Measurements from ENCODE around the gene ARHGAP11A. TPM values are rescaled to one million over a fixed set of nuclear protein-coding genes. Genes with fewer than 3 reads are reported as not detected.

Gene ARHGAP11A
- total RNA-seq, 3 donors from 2014 or later: 1.8 to 2.9 (median 2.0) TPM

DNA sequence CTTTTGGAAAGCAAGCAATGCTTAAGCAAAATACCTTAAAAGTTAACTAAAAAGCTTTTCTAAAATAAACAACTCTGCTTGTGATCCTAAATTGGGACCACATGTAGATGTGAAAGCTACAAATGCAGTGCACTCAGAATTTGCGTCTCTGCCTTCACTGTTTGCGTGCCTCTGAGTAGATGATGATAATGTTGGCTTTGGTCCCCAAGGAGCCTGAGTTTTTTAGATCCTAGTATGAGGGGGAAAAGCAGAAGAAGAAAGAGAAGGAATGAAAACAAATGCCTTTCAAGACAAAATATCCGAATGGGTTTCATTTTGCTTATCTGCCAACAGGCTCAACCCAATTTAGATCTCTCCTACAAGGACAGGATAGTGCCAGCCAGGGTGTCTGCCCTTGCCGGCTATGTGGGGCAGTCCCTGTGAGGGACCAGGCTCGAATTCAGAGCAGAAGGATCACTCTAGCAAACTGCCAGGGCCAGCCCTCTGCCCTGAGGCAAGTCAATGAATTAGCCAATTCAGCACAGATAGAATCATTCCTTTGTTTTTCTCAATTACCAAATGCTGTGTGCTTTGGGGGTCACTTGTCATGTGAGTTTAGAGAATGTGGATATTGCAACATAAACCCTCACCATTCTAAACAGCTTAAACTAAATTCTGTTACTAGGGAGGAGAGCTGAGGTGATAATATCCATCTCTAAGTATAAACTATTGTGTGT lies 54.8 kb downstream of the ARHGAP11A start:
- TF ChIP-seq POLR2AphosphoS5 (IDR thresholded peaks at IDR 0.05): peak in 2 of 3 donors; percentile 43 to 53
- TF ChIP-seq, protein P1, sequence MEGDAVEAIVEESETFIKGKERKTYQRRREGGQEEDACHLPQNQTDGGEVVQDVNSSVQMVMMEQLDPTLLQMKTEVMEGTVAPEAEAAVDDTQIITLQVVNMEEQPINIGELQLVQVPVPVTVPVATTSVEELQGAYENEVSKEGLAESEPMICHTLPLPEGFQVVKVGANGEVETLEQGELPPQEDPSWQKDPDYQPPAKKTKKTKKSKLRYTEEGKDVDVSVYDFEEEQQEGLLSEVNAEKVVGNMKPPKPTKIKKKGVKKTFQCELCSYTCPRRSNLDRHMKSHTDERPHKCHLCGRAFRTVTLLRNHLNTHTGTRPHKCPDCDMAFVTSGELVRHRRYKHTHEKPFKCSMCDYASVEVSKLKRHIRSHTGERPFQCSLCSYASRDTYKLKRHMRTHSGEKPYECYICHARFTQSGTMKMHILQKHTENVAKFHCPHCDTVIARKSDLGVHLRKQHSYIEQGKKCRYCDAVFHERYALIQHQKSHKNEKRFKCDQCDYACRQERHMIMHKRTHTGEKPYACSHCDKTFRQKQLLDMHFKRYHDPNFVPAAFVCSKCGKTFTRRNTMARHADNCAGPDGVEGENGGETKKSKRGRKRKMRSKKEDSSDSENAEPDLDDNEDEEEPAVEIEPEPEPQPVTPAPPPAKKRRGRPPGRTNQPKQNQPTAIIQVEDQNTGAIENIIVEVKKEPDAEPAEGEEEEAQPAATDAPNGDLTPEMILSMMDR (IDR thresholded peaks at IDR 0.05): no peak
- H3K9me3 ChIP-seq: no peaks in the 10 kb centered on the region
- peak in 1 of 2 donors; percentile 79 for DNase-seq (ENCODE audit: low spot score in 2 of 2)
- no peaks in the 10 kb centered on the region for H3K27me3 ChIP-seq
- H3K27ac ChIP-seq: peak overlapping the region; percentile 76 to 86
- peak overlapping the region in 1 of 3 donors; percentile 36 for H3K4me3 ChIP-seq
- H3K36me3 ChIP-seq: no peaks in the 10 kb centered on the region
- H3K4me1 ChIP-seq: no peaks in the 10 kb centered on the region
- intact Hi-C loops (cut with DNase I; ENCODE audit: low total_unique reads): loop anchor here (5.0 kb wide), 1 partner anchor 1027 kb away; no protein-coding TSS in a partner anchor

DNA sequence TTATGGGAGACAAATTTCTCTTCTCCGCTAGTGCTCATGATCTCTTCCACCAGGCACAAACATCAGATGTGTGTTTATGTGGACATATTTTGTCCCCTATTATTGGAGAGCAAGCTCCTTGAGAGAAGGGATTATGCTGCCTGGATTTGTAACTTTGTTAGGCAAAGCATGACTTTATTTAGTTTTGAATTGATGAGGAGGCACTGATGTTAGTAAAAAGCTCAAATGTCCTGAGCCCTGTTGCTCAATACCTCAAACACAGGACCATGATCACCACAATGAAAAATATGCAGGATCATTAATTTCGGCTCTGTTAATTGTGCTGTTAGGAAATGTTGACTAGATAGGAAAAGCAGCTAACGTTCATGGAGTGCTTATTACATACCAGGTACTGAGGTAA lies 55.3 kb downstream of the ARHGAP11A start:
- intact Hi-C loops (cut with DNase I; ENCODE audit: low total_unique reads): no loop called here
- no peak for DNase-seq (ENCODE audit: low spot score in 2 of 2)

DNA sequence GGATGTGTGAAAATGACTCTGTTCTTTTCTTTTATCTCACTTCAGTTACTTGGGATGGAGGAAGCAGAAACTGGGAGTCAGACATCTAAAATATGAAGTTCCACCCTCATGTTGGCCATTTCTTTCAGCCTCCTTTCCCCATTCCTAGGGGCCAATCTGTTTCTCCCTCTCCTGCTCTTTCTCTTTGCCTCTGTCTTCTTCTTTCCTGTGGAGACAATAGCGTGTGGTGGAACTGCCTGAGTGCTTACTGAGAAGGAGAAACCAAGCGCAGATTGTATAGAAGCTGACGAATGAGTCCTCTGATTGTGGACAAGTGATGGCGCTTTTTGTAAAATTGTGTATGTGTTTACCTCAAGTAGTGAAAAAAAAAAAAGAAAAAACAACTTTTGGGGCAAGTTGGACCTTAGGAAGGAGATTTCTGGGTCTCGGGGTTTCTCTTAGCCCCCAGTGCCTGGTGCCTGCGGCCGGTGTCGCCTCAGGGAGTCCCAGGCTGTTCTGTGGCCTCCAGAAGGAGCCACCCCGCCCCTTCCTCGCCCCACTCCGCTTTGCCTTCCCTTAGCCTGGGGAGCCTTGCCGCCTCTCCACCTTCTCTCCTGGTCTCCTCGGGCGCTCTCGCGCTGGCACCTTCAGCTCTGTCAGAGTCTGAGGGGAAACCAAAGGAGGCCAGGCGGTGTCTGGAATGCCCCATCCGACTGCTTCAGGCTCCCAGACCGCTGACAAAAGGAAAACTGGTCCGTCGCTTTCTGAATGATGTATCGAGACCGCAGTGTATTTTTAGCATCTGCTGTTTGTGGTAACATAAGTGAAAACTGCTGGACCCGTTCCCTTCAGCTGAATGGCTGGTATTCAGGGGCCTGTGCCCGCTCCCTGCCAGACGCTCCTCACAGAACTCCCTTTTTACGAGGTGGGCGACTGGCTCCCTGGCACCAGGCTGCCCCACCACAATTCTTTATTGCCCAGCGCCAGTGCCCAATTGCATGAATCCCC lies 56.3 kb downstream of the ARHGAP11A start:
- DNase-seq (ENCODE audit: low spot score in 2 of 2): no peak
- Histone ChIP-seq H3K27me3 (no peaks in the 10 kb centered on the region), H3K4me3 (no peak overlapping the region), H3K4me1 (peaks cover 0 to 3% of the 10 kb centered on the region in 2 donors), H3K27ac (peak overlapping the region; percentile 76 to 86), H3K36me3 (no peaks in the 10 kb centered on the region), H3K9me3 (no peaks in the 10 kb centered on the region)
- TF ChIP-seq, protein P1 (IDR thresholded peaks at IDR 0.05): no peak
- TF ChIP-seq POLR2A (IDR thresholded peaks at IDR 0.05) (no peak), POLR2AphosphoS5 (IDR thresholded peaks at IDR 0.05) (no peak)
- intact Hi-C loops (cut with DNase I; ENCODE audit: low total_unique reads): no loop called here

More for the DNA sequence above, 55.3 kb downstream of the ARHGAP11A start:
- TF ChIP-seq POLR2A (IDR thresholded peaks at IDR 0.05) (no peak), POLR2AphosphoS5 (IDR thresholded peaks at IDR 0.05) (no peak)
- TF ChIP-seq, protein P1 (IDR thresholded peaks at IDR 0.05): no peak
- Histone ChIP-seq H3K4me3 (no peak overlapping the region), H3K27me3 (no peaks in the 10 kb centered on the region), H3K36me3 (no peaks in the 10 kb centered on the region), H3K27ac (peak overlapping the region; percentile 76 to 86), H3K4me1 (no peaks in the 10 kb centered on the region), H3K9me3 (no peaks in the 10 kb centered on the region)

DNA sequence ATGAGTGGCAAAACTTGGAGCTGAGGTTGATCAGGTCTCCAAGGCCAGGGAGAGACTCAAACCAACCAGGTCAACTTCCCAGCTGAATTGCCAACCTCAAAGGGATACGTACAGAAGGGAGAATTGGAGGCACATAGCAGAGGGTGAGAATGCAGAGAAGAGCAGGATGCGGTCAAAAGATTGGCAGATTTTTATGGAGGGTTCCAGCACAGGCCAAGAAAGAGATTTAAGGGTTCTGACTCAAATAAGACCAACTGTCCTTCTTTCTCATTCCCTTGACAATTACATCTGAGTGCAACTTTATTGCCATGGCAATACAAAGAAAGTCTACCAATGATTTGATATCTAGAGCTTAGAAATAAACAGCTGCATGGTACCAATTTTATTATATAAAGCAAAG lies 59.4 kb downstream of the ARHGAP11A start:
- intact Hi-C loops (cut with DNase I; ENCODE audit: low total_unique reads): no loop called here
- Histone ChIP-seq H3K27ac (no peak overlapping the region), H3K9me3 (no peaks in the 10 kb centered on the region), H3K36me3 (no peaks in the 10 kb centered on the region), H3K4me3 (no peak overlapping the region), H3K27me3 (no peaks in the 10 kb centered on the region), H3K4me1 (peaks cover 0 to 3% of the 10 kb centered on the region in 2 donors)
- no peak for DNase-seq (ENCODE audit: low spot score in 2 of 2)
- no peak for TF ChIP-seq POLR2A (IDR thresholded peaks at IDR 0.05)
- no peak for TF ChIP-seq POLR2AphosphoS5 (IDR thresholded peaks at IDR 0.05)

DNA sequence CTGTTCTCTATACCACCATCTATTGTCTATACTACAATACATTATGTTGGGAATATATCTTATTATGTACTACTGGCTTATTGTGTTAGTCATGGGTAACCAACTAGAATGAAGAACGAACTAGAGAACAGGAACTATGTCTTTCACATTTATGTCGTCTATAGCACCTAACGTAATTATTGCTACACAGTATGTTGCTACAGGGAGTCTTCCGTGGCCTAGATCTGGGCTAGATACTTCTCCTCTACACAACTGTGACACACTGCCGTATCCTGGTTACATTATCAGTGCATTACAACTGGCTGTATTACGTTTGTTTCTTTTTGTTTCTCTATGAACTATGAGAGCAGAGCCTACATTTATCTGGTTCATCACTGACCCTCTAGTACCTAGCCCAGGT lies 60.2 kb downstream of the ARHGAP11A start:
- Histone ChIP-seq H3K27me3 (no peaks in the 10 kb centered on the region), H3K9me3 (no peaks in the 10 kb centered on the region), H3K4me1 (peaks cover 0 to 3% of the 10 kb centered on the region in 2 donors), H3K4me3 (no peak overlapping the region), H3K36me3 (no peaks in the 10 kb centered on the region), H3K27ac (no peak overlapping the region)
- TF ChIP-seq POLR2AphosphoS5 (IDR thresholded peaks at IDR 0.05): no peak
- TF ChIP-seq, protein P1 (IDR thresholded peaks at IDR 0.05): no peak
- intact Hi-C loops (cut with DNase I; ENCODE audit: low total_unique reads): no loop called here
- no peak for DNase-seq (ENCODE audit: low spot score in 2 of 2)

All from breast epithelium (tissue), 4 donors.